VCaP (cell line): ENCODE measurements around the gene UNC5CL.

Source experiments
- H3K27ac ChIP-seq: fragments of 450-650 bp; 2 replicates; pipeline ENCODE4 v1.5.1; 2017
- CTCF ChIP-seq: fragments of 450-650 bp; conservative IDR thresholded peaks from 2 replicates; pipeline ENCODE4 v1.5.1; 2017; ENCODE audit warnings: mild to moderate bottlenecking, moderate library complexity

The UNC5CL gene

GRCh38 chr6:41039060-41039998, at the start of gene UNC5CL:
Gene UNC5CL (minus strand): TSS chr6:41039221. CDS start chr6:41035074, 4,147 bp downstream.
- no peak within 1 kb of the TSS for H3K27ac ChIP-seq
- peak; percentile 86 for TF ChIP-seq CTCF

- TF ChIP-seq CTCF: no peak
- H3K27ac ChIP-seq: 0 out of 2 replicates have a peak overlapping the region, but pooled peaks have one; percentile 13
These were observed 49.4 kb upstream of the UNC5CL start for GRCh38 chr6:41088451-41088850.

- no peak for TF ChIP-seq CTCF
- no peak overlapping the region; the same call in 1 of the 2 replicates for H3K27ac ChIP-seq
These were observed 46.2 kb upstream of the UNC5CL start for GRCh38 chr6:41085182-41085581.

- TF ChIP-seq CTCF: no peak
- peak overlapping the region; percentile 73 for H3K27ac ChIP-seq
These were observed 44.1 kb upstream of the UNC5CL start for GRCh38 chr6:41083072-41083471.

GRCh38 chr6:41080621-41081020, 41.6 kb upstream of the UNC5CL start:
- peak overlapping the region; percentile 73; the same call in 1 of the 2 replicates for H3K27ac ChIP-seq
- no peak for TF ChIP-seq CTCF

- TF ChIP-seq CTCF: no peak
- H3K27ac ChIP-seq: no peak overlapping the region
These were observed 40.1 kb upstream of the UNC5CL start for GRCh38 chr6:41079080-41079479.

- no peak for TF ChIP-seq CTCF
These were observed 39.1 kb upstream of the UNC5CL start for GRCh38 chr6:41078101-41078500.

More at GRCh38 chr6:41078101-41078500, 39.1 kb upstream of the UNC5CL start:
- no peak overlapping the region for H3K27ac ChIP-seq
